Right cardiac atrium (tissue), 5 donors: ENCODE data around the gene SH3TC1. TPM values are rescaled to one million over a fixed set of nuclear protein-coding genes. Genes with fewer than 3 reads are reported as not detected.

Experiments used
- ATAC-seq, 2 donors: fragments of 200-7000 bp; cut with Tn5 transposase; one replicate each; pipeline versions ENCODE4 v1.8.0 to v1.9.1; 2020; ENCODE audit warnings: moderate library complexity in 2 of 2, mild to moderate bottlenecking in 1 of 2
- DNase-seq, 3 donors: peaks; one replicate each; pipeline ENCODE4 v3.0.0-alpha.2; 2020
- H3K27ac ChIP-seq: one replicate; pipeline ENCODE4 v1.5.1; 2013; ENCODE audit warnings: mild to moderate bottlenecking, low read length, control low read depth, moderate library complexity
- H3K27me3 ChIP-seq: one replicate; pipeline ENCODE4 v1.6.1; 2013; ENCODE audit not compliant: control insufficient read depth, insufficient read depth
- H3K4me1 ChIP-seq: one replicate; pipeline ENCODE4 v1.6.1; 2013; ENCODE audit warnings: low read length; ENCODE audit not compliant: control insufficient read depth, insufficient read depth
- H3K4me3 ChIP-seq: one replicate; pipeline ENCODE4 v1.5.1; 2013; ENCODE audit warnings: low read length, control low read depth
- H3K9me3 ChIP-seq: one replicate; pipeline ENCODE4 v1.6.1; 2013; ENCODE audit warnings: low read length; ENCODE audit not compliant: control insufficient read depth
- WGBS: extraction: QIAGEN DNeasy Blood & Tissue Kit; methylation state at CpG from one replicate; pipeline ENCODE4 v1.1.7; 2013; 5-methylcytosine and 5-hydroxymethylcytosine counted together
- intact Hi-C, 4 donors: fragments of 100-400 bp; cut with DNase I; formaldehyde crosslinking; loops; one replicate each; pipeline versions ENCODE4 v1.11.0 to v1.14.0; 2022 to 2023
- polyA plus RNA-seq: library from polyadenylated mRNA; stranded (reverse); fragments of 200-250 nt; gene quantifications from one replicate; pipeline ENCODE4 v1.2.3, GENCODE V29; 2013
- total RNA-seq, 4 donors: library from RNA; stranded (reverse); fragmentation: NEBNext Ultra II Directional; extraction: Animal tissue kit (Norgen Biotek cat#: 25700); gene quantifications; one replicate each; pipeline ENCODE4 v1.2.1, GENCODE V29; 2021
- donor health status: healthy with polysubstance abuse.
- donor health status: DM: no; HTN: yes; CAD: no.
- donor health status: DM: no; HTN: no; CAD: no.
- donor health status: DM: no; HTN: yes; CAD: no; lungs with severe emphysema.
- donor health status: DM: yes; HTN: yes; CAD: no.

The SH3TC1 gene
- total and polyA plus RNA-seq, 5 donors = 5.4 to 17.1 (median 10.6) TPM

- peaks cover 9% of the 10 kb centered on the region for H3K4me1 ChIP-seq
- ATAC-seq (peak; percentile 88 to 91), DNase-seq (peak; percentile 93 to 94 (median 93))
- no peak overlapping the region for H3K4me3 ChIP-seq
- H3K27me3 ChIP-seq = no peaks in the 10 kb centered on the region
- intact Hi-C loops = no loop called here
- 47% methylated on average over 31 of the region's 31 CpGs for WGBS
- peak overlapping the region; percentile 80 for H3K27ac ChIP-seq
- no peaks in the 10 kb centered on the region for H3K9me3 ChIP-seq
These were observed 48.2 kb downstream of the SH3TC1 start for GRCh38 chr4:8247047-8247930.

GRCh38 chr4:8248091-8248490 lies 49.0 kb downstream of the SH3TC1 start:
- WGBS = 74% methylated on average over 7 of the region's 7 CpGs
- ATAC-seq (no peak), DNase-seq (no peak)
- peak overlapping the region; percentile 80 for H3K27ac ChIP-seq
- H3K9me3 ChIP-seq = no peaks in the 10 kb centered on the region
- H3K4me1 ChIP-seq = peaks cover 3% of the 10 kb centered on the region
- intact Hi-C loops = no loop called here
- no peaks in the 10 kb centered on the region for H3K27me3 ChIP-seq
- H3K4me3 ChIP-seq = no peak overlapping the region

- H3K4me3 ChIP-seq = no peak overlapping the region
- intact Hi-C loops = no loop called here
- DNase-seq (peak in 2 of 3 donors; percentile 30 to 51), ATAC-seq (no peak)
- H3K27me3 ChIP-seq = no peaks in the 10 kb centered on the region
- WGBS = 60% methylated on average over 3 of the region's 3 CpGs
- no peak overlapping the region for H3K27ac ChIP-seq
- no peaks in the 10 kb centered on the region for H3K9me3 ChIP-seq
- H3K4me1 ChIP-seq = peaks cover 3% of the 10 kb centered on the region
These were observed 51.1 kb downstream of the SH3TC1 start for GRCh38 chr4:8250227-8250626.

DNA sequence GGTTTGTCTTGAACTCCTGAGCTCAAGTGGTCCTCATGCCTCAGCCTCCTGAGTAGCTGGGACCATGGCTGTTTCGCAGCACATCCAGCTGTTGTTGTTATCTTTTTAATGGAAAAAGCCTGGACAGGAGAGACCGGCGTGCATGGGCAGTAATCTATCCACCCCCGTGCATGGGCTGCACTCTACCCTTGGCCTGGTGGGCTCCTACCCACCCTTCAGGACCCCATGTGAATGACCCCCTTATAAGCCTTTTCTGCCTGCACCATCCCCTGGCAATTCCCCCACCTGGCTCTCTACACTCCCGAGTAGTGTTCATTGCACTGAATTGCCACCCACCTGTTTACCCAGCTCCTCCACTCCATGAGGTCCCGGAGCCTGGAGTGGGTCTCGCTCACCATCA lies 51.5 kb downstream of the SH3TC1 start:
- DNase-seq (peak in 2 of 3 donors; percentile 1 to 23), ATAC-seq (no peak)
- Histone ChIP-seq H3K9me3 (no peaks in the 10 kb centered on the region), H3K27me3 (no peaks in the 10 kb centered on the region), H3K27ac (no peak overlapping the region), H3K4me1 (peaks cover 3% of the 10 kb centered on the region), H3K4me3 (no peak overlapping the region)
- 92% methylated on average over 7 of the region's 7 CpGs for WGBS
- intact Hi-C loops = no loop called here

GRCh38 chr4:8251110-8251883 lies 52.2 kb downstream of the SH3TC1 start:
- intact Hi-C loops = no loop called here
- H3K9me3 ChIP-seq = no peaks in the 10 kb centered on the region
- H3K4me3 ChIP-seq = no peak overlapping the region
- peaks cover 3% of the 10 kb centered on the region for H3K4me1 ChIP-seq
- 86% methylated on average over 24 of the region's 24 CpGs for WGBS
- no peaks in the 10 kb centered on the region for H3K27me3 ChIP-seq
- H3K27ac ChIP-seq = no peak overlapping the region
- no peak for ATAC-seq
- DNase-seq = peak in 2 of 3 donors; percentile 29 to 46

DNA sequence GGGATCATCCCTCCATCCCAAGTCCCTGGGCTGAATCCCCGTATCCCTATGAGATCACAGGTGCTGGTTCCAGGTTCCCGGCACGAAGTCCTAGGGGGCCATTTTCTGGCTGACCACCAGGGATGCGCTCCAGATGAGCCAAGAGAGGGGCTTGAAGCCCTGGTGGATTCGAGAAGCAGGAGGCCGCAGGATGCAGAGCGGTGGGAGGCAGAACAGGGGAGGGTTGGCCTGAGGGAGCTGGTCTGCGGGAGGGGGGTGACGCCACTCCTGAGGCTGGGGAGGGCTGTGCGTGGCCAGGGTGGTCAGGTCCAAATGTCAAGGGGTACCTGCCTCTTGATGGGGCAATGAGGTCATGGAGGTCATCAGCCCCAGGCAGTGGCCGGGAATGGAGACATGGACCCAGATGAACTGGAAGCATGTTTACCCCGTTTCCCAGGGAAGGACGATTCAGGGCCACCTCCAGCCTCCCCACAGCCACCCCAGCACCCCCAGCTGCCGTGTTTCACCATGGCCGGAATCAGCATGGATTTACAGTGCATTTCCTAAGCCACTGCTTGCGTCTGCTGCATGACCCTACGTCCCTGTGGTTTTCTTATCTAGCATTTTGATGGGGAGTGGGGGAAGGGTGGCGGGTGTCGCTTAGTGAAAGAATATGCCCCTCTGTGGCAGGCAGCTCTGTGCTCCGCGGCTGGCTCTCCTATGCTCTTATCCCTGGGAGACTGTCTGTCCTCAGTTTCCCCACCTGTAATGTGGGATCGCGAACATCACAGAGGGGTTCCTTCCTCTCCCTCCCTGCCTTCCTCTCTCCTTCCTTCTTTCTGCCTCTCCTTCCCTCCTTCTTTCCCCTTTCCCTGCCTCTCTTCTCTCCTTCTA lies 53.4 kb downstream of the SH3TC1 start:
- ATAC-seq (no peak), DNase-seq (peak in 2 of 3 donors; percentile 33 to 44)
- 81% methylated on average over 23 of the region's 23 CpGs for WGBS
- intact Hi-C loops = no loop called here
- Histone ChIP-seq H3K27ac (no peak overlapping the region), H3K4me3 (no peak overlapping the region), H3K27me3 (no peaks in the 10 kb centered on the region), H3K9me3 (no peaks in the 10 kb centered on the region), H3K4me1 (peaks cover 3% of the 10 kb centered on the region)

GRCh38 chr4:8254076-8254475 lies 55.0 kb downstream of the SH3TC1 start:
- peak in 1 of 3 donors; percentile 13 for DNase-seq
- Histone ChIP-seq H3K27ac (no peak overlapping the region), H3K27me3 (no peaks in the 10 kb centered on the region), H3K9me3 (no peaks in the 10 kb centered on the region), H3K4me3 (no peak overlapping the region), H3K4me1 (no peaks in the 10 kb centered on the region)
- intact Hi-C loops = no loop called here
- ATAC-seq = no peak
- 85% methylated on average over 6 of the region's 6 CpGs for WGBS

DNA sequence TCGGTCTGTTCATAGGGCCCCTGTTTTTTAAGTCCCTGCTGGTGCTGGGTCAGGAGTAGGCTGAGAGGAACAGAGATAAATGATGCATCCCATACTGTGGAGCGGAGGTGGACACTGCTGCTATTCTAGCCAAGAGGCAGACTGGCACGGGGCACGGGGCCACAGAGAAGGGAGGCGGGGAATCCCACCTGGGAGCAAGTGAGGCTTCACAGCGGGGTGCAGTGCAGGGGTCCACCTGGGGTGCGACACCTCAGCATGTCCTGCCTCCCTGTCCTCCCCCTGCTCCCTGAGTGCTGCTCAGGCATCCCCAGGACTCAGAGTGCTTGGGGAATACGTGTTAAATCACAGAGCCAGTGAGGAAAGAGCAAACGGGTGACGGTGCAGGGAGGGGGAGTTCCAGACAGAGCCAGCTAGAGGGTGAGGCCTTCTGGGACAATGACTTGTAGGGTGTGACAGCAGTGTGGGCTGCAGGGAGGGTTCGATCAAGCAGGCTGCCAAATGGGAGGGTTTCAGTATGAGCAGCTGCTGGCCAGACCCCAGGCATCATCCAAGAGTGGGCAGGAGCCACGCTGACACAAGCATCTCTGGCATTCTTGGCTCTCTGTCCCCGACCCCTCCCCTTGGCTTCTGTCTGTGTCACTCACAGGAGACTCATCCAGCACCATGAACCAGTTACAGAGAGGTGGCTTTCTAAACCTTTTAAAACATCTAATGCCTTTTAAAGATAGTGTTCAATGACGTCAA lies 56.8 kb downstream of the SH3TC1 start:
- no peaks in the 10 kb centered on the region for H3K27me3 ChIP-seq
- no peaks in the 10 kb centered on the region for H3K4me1 ChIP-seq
- 59% methylated on average over 14 of the region's 14 CpGs for whole genome bisulfite sequencing
- no peak overlapping the region for H3K27ac ChIP-seq
- intact Hi-C loops = loop anchor here in 1 of 4 donors (5.0 kb wide), 1 partner anchor 146 kb away; no protein-coding TSS in a partner anchor
- H3K4me3 ChIP-seq = no peak overlapping the region
- H3K9me3 ChIP-seq = no peaks in the 10 kb centered on the region
- DNase-seq (peak; percentile 84 to 90 (median 85)), ATAC-seq (peak; percentile 71 to 83)

DNA sequence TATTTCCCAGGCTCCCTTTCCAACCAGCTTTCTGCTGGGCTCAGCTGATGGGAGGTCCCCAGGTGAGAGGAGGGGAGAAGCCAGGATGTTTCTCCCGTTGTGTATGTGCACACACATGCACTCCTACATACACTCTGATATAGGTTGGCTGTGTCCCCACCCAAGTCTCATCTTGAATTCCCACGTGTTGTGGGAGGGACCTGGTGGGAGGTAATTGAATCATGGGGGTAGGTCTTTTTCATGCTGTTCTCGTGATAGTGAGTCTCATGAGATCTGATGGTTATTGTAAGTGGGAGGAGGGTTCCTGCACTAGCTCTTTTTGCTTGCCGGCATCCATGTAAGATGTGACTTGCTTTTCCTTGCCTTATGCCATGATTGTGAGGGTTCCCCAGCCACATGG lies 58.8 kb downstream of the SH3TC1 start:
- no peak for ATAC-seq
- no peaks in the 10 kb centered on the region for H3K9me3 ChIP-seq
- WGBS = 64% methylated on average over 4 of the region's 4 CpGs
- H3K27ac ChIP-seq = no peak overlapping the region
- H3K4me1 ChIP-seq = no peaks in the 10 kb centered on the region
- no peak overlapping the region for H3K4me3 ChIP-seq
- intact Hi-C loops = loop anchor here in 1 of 4 donors (5.0 kb wide), 1 partner anchor 144 kb away; no protein-coding TSS in a partner anchor
- H3K27me3 ChIP-seq = no peaks in the 10 kb centered on the region
- no peak for DNase-seq
